GM21447 (cell line): ENCODE results near the gene SFTPA2.
"Not testable (repeated sequence)": the region's sequence is repeated elsewhere in the genome, so short reads cannot be mapped to it uniquely, and the experiment has no call there.

Experiments
- ATAC-seq: cut with Tn5 transposase; IDR thresholded peaks from one replicate; pipeline ENCODE4 v1.9.1; 2021; ENCODE audit not compliant: unreplicated experiment

Gene SFTPA2

DNA sequence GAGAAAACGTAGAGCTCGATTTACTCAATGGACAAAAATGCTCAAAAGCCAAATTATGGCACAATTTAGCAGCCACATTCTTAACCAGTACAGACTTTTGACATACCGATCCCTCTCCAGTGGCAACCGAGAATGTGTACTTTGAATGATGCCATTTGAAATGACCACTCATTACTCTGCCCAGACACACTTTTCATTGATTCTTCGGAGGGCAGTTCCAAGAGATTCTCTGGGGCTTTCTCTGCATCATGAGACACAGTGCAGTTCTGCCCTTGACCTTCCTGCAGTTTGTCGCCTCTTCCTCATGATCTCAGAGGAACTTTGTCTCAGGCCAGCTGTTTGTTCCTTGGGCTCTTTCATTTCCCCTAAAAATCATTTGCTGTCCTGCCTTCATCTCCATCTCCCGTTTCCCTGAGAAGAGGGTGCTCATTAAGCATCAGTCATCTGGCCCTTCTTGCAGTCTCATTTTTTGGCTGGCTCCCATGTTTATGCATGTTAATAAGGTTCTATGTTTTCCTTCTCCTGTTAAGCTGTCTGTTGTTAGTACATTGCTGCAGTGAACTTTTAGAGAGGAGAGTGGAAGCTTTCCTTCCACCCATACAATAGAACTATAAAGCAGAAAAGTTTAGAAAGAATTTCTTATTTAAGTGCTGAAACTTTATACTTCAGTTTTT lies 43.5 kb downstream of the SFTPA2 start:
- ATAC-seq, result not testable (repeated sequence)

DNA sequence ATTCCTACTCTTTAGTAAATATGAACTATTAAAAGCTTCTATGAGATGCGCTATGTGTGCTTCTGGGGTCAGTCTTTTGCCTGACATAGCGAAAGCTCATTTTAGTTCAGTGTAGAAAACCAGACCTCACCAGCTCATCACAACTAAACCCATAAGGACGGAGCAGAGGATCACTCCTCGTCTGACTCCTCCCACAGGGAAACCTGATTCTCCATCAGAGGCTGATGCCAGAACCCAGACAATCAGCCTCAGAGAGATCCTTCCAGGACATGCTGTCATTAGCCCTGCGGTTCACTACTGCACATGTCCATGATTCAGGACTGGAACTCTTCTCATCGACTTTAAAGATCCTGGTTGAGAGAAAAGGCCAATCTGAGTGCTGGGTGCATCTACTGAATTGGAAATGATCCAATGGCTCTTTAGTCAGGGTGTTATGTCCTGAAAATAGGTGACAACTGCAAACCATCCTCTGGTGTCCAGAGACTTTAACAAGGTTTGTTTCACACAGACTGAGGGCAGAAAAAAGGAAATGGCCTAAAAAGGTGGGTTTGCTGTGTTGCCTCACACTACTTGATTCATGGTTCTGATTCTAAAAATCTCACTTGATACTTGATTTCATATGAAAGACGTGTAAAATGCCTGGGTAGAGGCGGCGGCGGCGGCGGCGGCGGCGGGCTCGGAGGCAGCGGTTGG lies 48.2 kb downstream of the SFTPA2 start, which contains the start of gene EIF5AL1:
Gene EIF5AL1, plus strand, starts transcription at position 643 of the 693 bp plus-strand sequence. CDS start 117 bp downstream, outside the sequence.
- not testable (repeated sequence) for ATAC-seq

DNA sequence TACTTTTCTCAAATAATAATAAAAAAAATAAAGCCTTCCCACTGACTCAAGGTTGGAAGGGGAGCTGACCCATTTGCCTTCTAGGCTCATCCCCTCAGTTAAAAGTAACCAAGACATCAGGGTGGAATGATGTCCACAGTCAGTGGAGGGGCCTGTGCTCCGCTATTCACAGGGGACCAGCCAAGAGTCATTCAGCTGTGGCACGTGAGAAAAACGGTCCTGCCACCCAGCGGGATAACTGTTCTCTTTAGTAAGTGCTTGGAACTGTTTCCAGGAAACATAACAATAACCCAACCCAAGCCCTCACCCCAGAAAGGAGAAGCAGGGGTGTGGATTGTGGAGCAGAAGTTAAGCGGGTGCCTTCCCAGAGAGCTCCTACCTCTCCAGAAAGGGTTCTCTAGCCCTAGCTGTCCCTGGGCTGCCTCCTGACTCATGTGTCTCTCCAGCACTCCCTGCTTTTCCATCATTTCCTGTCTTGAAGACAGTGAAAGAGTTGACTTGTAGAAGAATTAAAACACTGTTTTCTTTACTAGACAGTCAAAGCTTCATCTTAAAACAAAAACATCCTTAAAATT lies 50.2 kb downstream of the SFTPA2 start:
- ATAC-seq, result not testable (repeated sequence)

DNA sequence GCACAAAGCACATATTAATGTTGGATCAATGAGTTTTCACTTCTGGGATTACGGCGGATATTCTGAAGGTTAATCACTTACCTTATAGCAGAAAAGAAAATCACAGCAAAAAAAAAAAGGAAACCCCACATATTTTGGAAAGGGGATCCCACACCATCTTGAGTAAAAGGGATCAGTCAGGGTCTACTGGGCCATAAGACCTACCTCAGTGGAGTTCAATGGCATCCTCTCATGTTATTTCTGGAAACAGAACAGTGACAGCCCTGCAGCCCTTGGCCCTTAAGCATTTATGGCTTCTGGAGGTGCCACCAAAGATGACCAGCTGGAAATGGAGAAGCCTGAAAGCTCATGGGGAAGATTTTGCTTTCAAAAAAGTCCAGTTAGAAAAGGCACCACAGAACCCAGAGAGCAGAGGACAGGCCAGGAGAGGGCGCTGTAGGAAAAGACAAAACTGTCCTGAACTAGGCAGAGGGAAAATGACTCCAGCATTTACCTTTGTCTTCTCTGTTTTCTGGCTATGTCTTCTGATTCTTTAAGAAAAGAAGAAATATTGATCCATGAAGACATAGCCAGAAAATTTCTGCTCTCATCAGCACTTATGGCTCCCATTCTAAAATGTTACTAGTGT lies 50.8 kb downstream of the SFTPA2 start:
- ATAC-seq, result not testable (repeated sequence)

DNA sequence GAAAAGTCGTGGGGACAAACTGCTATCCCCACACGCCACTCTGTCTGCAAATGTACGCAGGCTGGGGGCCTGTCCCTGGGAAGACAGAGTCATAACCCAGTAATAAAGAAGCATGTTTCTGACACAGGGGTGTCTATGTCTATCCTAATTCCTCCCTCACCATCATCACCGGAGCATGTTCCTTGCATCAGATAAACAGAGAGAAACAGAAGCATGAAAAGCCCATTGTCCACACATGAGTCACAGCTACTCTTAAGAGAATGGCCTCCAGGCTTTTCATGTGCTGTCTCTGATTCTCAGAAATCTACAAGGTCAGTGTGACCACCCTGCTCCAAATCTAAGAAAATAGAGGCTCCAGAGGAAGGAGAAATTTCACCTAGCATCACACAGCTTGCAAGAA lies 52.0 kb downstream of the SFTPA2 start:
- ATAC-seq, result not testable (repeated sequence)

DNA sequence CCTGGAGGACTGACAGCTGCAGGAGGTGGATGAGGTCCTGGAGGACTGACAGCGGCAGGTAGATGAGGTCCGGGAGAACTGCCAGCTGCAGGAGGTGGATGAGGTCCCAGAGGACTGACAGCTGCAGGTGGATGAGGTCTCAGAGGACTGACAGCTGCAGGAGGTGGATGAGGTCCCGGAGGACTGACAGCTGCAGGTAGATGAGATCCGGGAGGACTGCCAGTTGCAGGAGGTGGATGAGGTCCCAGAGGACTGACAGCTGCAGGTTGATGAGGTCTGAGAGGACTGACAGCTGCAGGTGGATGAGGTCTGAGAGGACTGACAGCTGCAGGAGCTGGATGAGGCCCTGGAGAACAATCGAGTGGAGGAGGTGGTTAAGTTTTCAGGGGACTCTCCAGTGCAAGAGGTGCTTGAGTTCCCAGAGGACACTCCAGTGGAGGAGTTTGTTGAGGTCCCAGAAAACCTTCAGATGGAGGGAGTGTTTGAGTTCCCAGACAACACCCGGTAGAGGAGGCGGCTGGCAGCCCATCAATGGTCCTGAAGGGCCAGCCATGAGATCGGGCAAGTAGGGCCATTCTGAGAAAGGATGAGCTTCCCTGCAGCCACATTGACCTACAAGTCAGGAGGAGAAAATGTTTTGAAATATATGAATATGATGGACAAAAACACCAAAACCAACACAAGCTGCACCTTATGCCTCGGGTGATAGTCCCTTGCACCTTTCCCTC lies 52.6 kb downstream of the SFTPA2 start:
- ATAC-seq, result no peak
